GM12865 (cell line): ENCODE data around the gene GNB1.

Source experiments
- DNase-seq: peaks from one replicate; pipeline ENCODE4 v3.0.0; 2010; ENCODE audit warnings: low read depth
- H3K4me3 ChIP-seq: 2 replicates; pipeline ENCODE4 v1.5.1; 2011; ENCODE audit warnings: mild to moderate bottlenecking, low read depth, low read length, control low read depth
- TF ChIP-seq, protein P1 (sequence below): IDR thresholded peaks from 2 replicates; pipeline ENCODE4 v1.5.1; 2011; ENCODE audit warnings: low read length, control low read depth, low read depth, inconsistent platforms; ENCODE audit not compliant: insufficient read depth; ENCODE audit errors: missing control alignments

GNB1 gene

DNA sequence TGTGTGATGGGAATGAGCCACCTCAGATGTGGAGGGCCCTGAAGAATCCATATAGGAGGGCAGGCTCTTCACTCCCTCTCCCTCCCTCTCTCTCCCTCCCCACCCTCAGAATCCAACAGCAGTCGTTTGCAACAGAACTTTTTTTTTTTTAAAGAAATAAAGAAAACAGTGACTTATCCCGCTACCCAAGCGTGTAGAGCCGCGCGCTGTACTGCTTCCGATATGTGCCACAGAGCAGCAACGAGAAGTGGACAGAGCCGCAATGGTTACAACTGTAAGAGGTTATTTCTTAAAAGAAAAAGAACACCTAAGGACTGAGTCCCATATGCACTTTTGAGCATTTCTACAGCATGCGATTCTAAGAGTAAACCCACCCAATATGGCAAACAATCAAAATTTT lies 105.2 kb downstream of the GNB1 start:
- TF ChIP-seq, protein P1, sequence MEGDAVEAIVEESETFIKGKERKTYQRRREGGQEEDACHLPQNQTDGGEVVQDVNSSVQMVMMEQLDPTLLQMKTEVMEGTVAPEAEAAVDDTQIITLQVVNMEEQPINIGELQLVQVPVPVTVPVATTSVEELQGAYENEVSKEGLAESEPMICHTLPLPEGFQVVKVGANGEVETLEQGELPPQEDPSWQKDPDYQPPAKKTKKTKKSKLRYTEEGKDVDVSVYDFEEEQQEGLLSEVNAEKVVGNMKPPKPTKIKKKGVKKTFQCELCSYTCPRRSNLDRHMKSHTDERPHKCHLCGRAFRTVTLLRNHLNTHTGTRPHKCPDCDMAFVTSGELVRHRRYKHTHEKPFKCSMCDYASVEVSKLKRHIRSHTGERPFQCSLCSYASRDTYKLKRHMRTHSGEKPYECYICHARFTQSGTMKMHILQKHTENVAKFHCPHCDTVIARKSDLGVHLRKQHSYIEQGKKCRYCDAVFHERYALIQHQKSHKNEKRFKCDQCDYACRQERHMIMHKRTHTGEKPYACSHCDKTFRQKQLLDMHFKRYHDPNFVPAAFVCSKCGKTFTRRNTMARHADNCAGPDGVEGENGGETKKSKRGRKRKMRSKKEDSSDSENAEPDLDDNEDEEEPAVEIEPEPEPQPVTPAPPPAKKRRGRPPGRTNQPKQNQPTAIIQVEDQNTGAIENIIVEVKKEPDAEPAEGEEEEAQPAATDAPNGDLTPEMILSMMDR = no peak
- no peak overlapping the region for H3K4me3 ChIP-seq
- no peak for DNase-seq

DNA sequence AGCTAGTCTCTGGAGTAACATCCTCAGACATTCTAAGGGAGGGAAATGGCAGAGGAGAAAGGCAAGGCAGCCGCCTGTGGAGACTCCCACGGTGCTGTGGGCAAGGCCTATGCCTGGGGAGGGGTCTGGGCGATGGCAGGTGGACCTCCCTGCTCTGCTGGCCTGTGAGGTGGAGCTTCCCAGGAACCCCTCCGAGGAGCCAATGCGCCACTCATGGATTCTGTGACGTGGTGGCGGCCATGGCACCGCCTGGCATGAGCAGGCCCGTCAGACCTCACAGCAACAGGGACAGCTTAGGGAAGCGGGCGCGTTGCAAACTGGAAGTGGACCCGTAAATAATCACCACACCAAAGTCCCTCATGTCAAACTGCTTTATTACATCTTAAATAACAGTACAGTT lies 106.0 kb downstream of the GNB1 start:
- TF ChIP-seq, protein P1 = no peak
- no peak overlapping the region for H3K4me3 ChIP-seq
- DNase-seq = no peak

DNA sequence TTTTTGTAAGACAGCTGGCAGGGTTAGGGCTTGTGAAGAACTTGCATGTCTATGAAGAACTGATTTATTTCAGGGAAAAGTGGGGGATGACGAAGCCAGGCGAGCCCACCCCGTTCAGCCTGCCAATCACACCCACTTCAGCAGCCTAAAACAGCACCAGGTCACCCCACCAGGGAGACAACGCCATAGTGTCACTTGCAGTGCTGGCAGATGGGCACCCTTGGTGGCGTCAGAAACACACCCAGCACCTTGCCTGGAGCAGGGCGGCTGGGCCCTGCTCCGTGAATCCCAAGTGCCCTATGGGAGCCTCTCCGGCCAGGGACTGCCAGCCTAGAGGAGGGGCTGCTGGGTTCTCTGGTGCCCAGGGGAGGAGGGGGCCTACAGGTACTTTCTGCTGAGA lies 107.6 kb downstream of the GNB1 start:
- no peak for DNase-seq
- TF ChIP-seq, protein P1 = no peak
- no peak overlapping the region for H3K4me3 ChIP-seq

DNA sequence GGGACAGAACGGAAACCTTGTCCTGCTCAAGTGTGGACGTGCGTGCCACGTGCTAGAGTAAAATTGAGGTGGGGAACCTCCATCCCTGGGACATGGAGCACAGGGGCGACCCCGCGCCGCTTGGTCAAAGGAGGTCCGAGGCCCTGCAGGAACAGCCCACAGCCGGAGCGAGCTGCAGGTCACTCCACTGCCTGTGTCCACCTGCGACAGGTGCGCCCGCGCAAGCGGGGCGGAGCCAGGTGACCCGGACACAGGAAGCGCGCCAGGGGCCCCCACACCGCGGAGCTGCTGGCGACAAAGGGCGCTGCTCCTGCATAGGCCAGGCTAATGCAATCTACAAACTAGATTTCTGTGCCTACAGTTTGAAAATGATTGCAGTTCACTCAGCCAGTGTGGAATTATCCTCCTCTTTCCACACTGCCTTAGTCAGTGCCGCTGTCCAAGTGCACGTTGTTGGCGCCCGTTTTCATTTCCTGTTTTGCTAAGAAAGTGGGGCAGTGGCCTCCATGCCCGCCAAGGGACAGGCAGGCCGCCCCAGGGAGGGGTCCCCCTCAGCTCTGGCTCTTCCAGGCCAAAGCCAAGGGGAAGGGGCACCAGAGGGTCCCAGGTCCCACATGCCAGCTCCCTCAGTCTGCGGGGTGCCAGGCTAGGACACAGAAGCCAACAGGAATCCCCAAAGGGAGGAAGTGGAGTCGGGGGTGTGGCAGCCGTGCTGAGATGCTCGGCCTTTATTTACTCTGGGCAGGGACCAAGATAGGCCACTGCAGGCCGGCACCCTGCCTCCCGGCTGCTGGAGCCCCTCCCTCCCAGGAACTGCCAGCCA lies 108.3 kb downstream of the GNB1 start:
- peak; percentile 39 for DNase-seq
- peak overlapping the region; percentile 5; the same call in 1 of the 2 replicates for H3K4me3 ChIP-seq
- TF ChIP-seq, protein P1 = no peak

DNA sequence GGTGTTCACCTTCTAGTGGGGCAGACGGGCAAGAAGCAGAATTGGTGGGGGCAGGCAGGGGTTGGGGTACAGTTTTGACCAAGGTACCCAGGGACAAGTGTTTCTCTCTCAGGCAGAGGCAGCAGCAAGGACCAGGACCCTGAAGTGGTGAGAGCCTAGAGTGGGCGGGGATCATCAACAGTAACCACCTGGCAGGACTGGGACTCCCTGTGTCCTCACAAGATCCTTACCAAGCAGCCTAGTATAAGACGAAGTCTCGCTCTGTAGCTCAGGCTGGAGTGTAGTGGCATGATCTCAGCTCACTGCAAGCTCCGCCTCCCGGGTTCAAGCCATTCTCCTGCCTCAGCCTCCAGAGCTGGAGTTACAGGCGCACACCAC lies 109.4 kb downstream of the GNB1 start:
- DNase-seq = peak; percentile 27
- TF ChIP-seq, protein P1 = no peak
- no peak overlapping the region for H3K4me3 ChIP-seq

DNA sequence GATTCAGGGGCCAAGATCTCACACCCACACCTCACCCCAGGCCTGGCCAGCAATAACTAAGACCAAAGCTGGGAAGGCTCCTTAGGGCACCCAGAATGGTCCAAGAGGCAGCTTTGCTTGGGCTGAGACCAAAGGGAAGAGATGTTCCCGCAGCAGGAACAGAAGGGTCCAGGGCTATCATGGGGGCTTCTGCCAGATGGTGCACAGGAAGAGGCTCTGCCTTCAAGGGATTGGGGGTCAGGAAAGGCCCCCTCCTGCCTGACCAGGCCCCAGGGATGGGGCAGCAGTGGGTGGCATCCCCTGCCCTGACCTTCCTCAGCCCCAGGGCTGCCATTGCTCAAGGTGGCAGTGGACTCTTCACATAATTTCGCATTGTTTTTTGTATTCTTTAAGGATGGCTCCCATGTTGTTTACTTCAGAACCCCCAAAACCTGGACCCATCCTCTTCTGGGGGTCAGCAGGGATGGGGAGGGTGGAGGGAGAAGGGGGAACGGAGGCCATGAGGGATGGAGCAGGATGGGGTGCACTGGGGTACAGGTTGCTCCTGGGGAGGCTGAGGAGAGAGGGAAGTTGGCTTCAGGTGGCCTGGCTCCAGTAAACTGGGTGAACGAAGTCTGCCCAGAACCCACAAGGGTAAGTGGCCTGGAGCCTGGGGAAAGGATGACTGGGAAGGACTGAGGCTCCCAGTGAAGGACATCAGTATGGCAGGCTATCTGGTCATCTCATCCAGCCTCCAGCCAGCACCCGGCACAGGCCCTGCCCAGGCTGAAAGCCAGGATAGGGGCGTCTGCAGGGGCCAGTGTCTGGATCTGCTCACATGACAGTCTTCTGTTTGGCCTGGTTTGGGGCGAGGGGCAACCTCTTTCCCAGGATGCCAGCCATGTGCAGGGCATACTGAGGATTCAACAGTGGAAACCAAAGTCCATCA lies 110.0 kb downstream of the GNB1 start:
- DNase-seq = no peak
- TF ChIP-seq, protein P1 = no peak
- peak overlapping the region; percentile 70 for H3K4me3 ChIP-seq
